Caco-2 (cell line): ENCODE results near the gene GPR161. TPM values are rescaled to one million over a fixed set of nuclear protein-coding genes. Genes with fewer than 3 reads are reported as not detected.

Experiments used
- BruUV-seq: library from RNA; stranded (reverse); fragments of 400-500 nt; replicated peaks from 2 replicates; lab custom pipeline; 2021; lab: Mats Ljungman, UMichigan
- CTCF ChIA-PET: fragments of 300-600 bp; sonication (Branson Sonifier 250); formaldehyde crosslinking; loops from one replicate; lab custom pipeline; 2022; ENCODE audit warnings: antibody characterized with exemption; lab: Charles Lee
- POLR2A ChIA-PET: fragments of 300-600 bp; sonication (Branson Sonifier 250); formaldehyde crosslinking; loops from one replicate; lab custom pipeline; 2022; ENCODE audit warnings: antibody characterized with exemption; lab: Charles Lee
- DNase-seq, 2 experiments: peaks; one replicate each; pipeline versions ENCODE4 v3.0.0 to v3.0.0-alpha.2; 2020 to 2022
- H3K27me3 ChIP-seq: replicated peaks from 2 replicates; pipeline ENCODE4 v1.6.0; 2011; ENCODE audit warnings: low read length; ENCODE audit not compliant: control insufficient read depth, insufficient read depth
- H3K36me3 ChIP-seq: 2 replicates; pipeline ENCODE4 v1.5.1; 2011; ENCODE audit warnings: low read length; ENCODE audit not compliant: control insufficient read depth, insufficient read depth
- H3K4me1 ChIP-seq: fragments of 250-450 bp; sonication (Bioruptor Pico); 2 replicates; pipeline ENCODE4 v1.5.1; 2020; ENCODE audit warnings: mild to moderate bottlenecking
- H3K4me3 ChIP-seq: 2 replicates; pipeline ENCODE4 v1.5.1; 2011; ENCODE audit warnings: low read depth, mild to moderate bottlenecking, control low read depth, low read length
- H3K9me3 ChIP-seq: fragments of 250-450 bp; sonication (Bioruptor Pico); 2 replicates; pipeline ENCODE4 v1.5.1; 2020; ENCODE audit warnings: mild to moderate bottlenecking, moderate library complexity
- H3K27ac Mint-ChIP-seq: one replicate; pipeline ENCODE4 v1.8.0; 2022; ENCODE audit warnings: mixed read lengths; ENCODE audit not compliant: unreplicated experiment
- H3K27me3 Mint-ChIP-seq: one replicate; pipeline ENCODE4 v1.8.0; 2022; ENCODE audit warnings: mixed read lengths; ENCODE audit not compliant: insufficient read depth, unreplicated experiment
- H3K36me3 Mint-ChIP-seq: one replicate; pipeline ENCODE4 v1.8.0; 2022; ENCODE audit warnings: mild to moderate bottlenecking, mixed read lengths; ENCODE audit not compliant: insufficient read depth, unreplicated experiment
- H3K4me1 Mint-ChIP-seq: one replicate; pipeline ENCODE4 v1.8.0; 2022; ENCODE audit warnings: low read depth, mixed read lengths; ENCODE audit not compliant: unreplicated experiment
- H3K4me3 Mint-ChIP-seq: one replicate; pipeline ENCODE4 v1.8.0; 2022; ENCODE audit warnings: mild to moderate bottlenecking, moderate library complexity, mixed read lengths; ENCODE audit not compliant: unreplicated experiment
- H3K9me3 Mint-ChIP-seq: one replicate; pipeline ENCODE4 v1.8.0; 2022; ENCODE audit warnings: mixed read lengths; ENCODE audit not compliant: unreplicated experiment
- CTCF ChIP-seq, 2 experiments: fragments of 200-600 bp in 1 of 2; IDR thresholded peaks; 1 replicate in 1 of 2; 2 replicates in 1 of 2; pipeline versions ENCODE4 v1.5.1 to v1.8.0; 2011 to 2022; ENCODE audit warnings: antibody characterized with exemption in 1 of 2, control low read depth in 1 of 2, inconsistent platforms in 1 of 2, low read depth in 1 of 2, low read length in 1 of 2, mild to moderate bottlenecking in 1 of 2, moderate library complexity in 1 of 2; ENCODE audit not compliant: insufficient read depth in 1 of 2, severe bottlenecking in 1 of 2, unreplicated experiment in 1 of 2
- intact Hi-C: fragments of 100-400 bp; cut with micrococcal nuclease; formaldehyde crosslinking; loops from one replicate; pipeline ENCODE4 v1.10.0; 2022; ENCODE audit not compliant: unreplicated experiment
- total RNA-seq: library from RNA; stranded (reverse); gene quantifications from 2 replicates; pipeline ENCODE4 v1.2.3, GENCODE V29; 2022

GPR161 gene
- total RNA-seq, 1 experiment from 2014 or later, result 38.2 TPM

GRCh38 chr1:168090395-168090794 is 46.3 kb downstream of the GPR161 start:
- CTCF ChIA-PET, result no interaction called here
- H3K9me3 ChIP-seq, result no peaks in the 10 kb centered on the region
- H3K36me3 Mint-ChIP-seq, result peaks cover 74% of the 10 kb centered on the region
- H3K27ac Mint-ChIP-seq, result no peak overlapping the region
- no peak for TF ChIP-seq CTCF (IDR thresholded peaks at IDR 0.05; ENCODE audit: insufficient read depth in 1 of 2, low read depth in 1 of 2, low read length in 1 of 2, severe bottlenecking in 1 of 2, unreplicated experiment in 1 of 2)
- H3K4me1 Mint-ChIP-seq, result peaks cover 9% of the 10 kb centered on the region
- H3K36me3 ChIP-seq, result peaks cover 1% of the 10 kb centered on the region; the same call in 1 of the 2 replicates
- H3K4me3 Mint-ChIP-seq, result no peak overlapping the region
- no peaks in the 10 kb centered on the region for H3K4me1 ChIP-seq
- no peaks in the 10 kb centered on the region for H3K9me3 Mint-ChIP-seq
- DNase-seq, result no peak
- H3K27me3 ChIP-seq, result no peaks in the 10 kb centered on the region
- H3K27me3 Mint-ChIP-seq, result no peaks in the 10 kb centered on the region
- H3K4me3 ChIP-seq, result no peak overlapping the region
- BruUV-seq, result no TSS peak
- POLR2A ChIA-PET, result interaction anchor here (0.5 kb wide), 1 partner anchor 870 kb away, joined by 5 read pairs; no protein-coding TSS in a partner anchor
- intact Hi-C loops, result no loop called here

GRCh38 chr1:168089979-168090337 is 46.8 kb downstream of the GPR161 start:
- Histone ChIP-seq H3K36me3 (peaks cover 1% of the 10 kb centered on the region; the same call in 1 of the 2 replicates), H3K4me1 (no peaks in the 10 kb centered on the region), H3K4me3 (no peak overlapping the region), H3K9me3 (no peaks in the 10 kb centered on the region), H3K27me3 (no peaks in the 10 kb centered on the region)
- TF ChIP-seq CTCF (IDR thresholded peaks at IDR 0.05; ENCODE audit: insufficient read depth in 1 of 2, low read depth in 1 of 2, low read length in 1 of 2, severe bottlenecking in 1 of 2, unreplicated experiment in 1 of 2), result no peak
- Mint-ChIP-seq H3K27me3 (no peaks in the 10 kb centered on the region), H3K4me1 (peaks cover 9% of the 10 kb centered on the region), H3K27ac (no peak overlapping the region), H3K9me3 (no peaks in the 10 kb centered on the region), H3K4me3 (no peak overlapping the region), H3K36me3 (peaks cover 76% of the 10 kb centered on the region)
- POLR2A ChIA-PET, result interaction anchor here (0.5 kb wide), 1 partner anchor 870 kb away, joined by 5 read pairs; no protein-coding TSS in a partner anchor
- BruUV-seq, result no TSS peak
- CTCF ChIA-PET, result no interaction called here
- no peak for DNase-seq
- intact Hi-C loops, result no loop called here

GRCh38 chr1:168089326-168089978 is 47.3 kb downstream of the GPR161 start:
- DNase-seq, result no peak
- Mint-ChIP-seq H3K27me3 (no peaks in the 10 kb centered on the region), H3K27ac (peak overlapping the region; percentile 52), H3K4me1 (peaks cover 9% of the 10 kb centered on the region), H3K4me3 (no peak overlapping the region), H3K36me3 (peaks cover 76% of the 10 kb centered on the region), H3K9me3 (no peaks in the 10 kb centered on the region)
- no peak for TF ChIP-seq CTCF (IDR thresholded peaks at IDR 0.05; ENCODE audit: insufficient read depth in 1 of 2, low read depth in 1 of 2, low read length in 1 of 2, severe bottlenecking in 1 of 2, unreplicated experiment in 1 of 2)
- BruUV-seq, result no TSS peak
- Histone ChIP-seq H3K36me3 (peaks cover 1% of the 10 kb centered on the region; the same call in 1 of the 2 replicates), H3K9me3 (no peaks in the 10 kb centered on the region), H3K4me3 (no peak overlapping the region), H3K4me1 (no peaks in the 10 kb centered on the region), H3K27me3 (no peaks in the 10 kb centered on the region)
- CTCF ChIA-PET, result no interaction called here
- intact Hi-C loops, result no loop called here
- POLR2A ChIA-PET, result interaction anchor here (0.5 kb wide), 1 partner anchor 869 kb away, joined by 5 read pairs; no protein-coding TSS in a partner anchor
